ENCODE measurements around the gene CXCL5. TPM values are rescaled to one million over a fixed set of nuclear protein-coding genes. Genes with fewer than 3 reads are reported as not detected.

The CXCL5 gene
- polyA plus RNA-seq, 1 of the 3 experiments (the other 2 are of a cell fraction) = 0.02 TPM

DNA sequence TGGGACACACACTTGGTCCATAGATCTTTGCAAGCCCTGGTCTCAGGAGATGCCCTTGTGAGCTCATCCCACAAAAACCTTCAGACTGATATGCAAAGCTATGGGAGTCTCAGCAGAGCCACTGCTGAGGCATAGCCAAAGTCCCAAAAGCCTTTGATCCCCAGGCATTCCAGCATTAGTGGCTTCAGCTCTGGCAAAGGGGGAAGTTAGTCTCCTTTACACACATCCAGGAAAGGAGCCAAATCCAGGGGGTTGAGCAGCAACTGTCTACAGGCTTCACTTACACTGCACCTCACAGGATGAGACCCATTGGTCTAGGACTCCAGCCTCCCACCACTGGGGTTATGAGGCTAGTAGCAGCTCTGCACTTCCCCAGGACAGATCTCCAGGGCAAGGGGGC, 30.6 kb downstream of the CXCL5 start:
- no peaks in the 10 kb centered on the region for H3K79me2 ChIP-seq (ENCODE audit: insufficient read depth)
- H3K36me3 ChIP-seq (replicated peaks in 1 of 2; ENCODE audit: control insufficient read depth in 1 of 2, insufficient read depth in 2 of 2, low read length in 1 of 2) = no peaks in the 10 kb centered on the region
- H3K4me1 ChIP-seq (ENCODE audit: control insufficient read depth in 1 of 2, insufficient read depth in 2 of 2, low read depth in 1 of 2, low read length in 1 of 2) = no peaks in the 10 kb centered on the region
- no peaks in the 10 kb centered on the region for H3K9me3 ChIP-seq
- DNase-seq = no peak
- H4K20me1 ChIP-seq (ENCODE audit: insufficient read depth) = no peaks in the 10 kb centered on the region
- H3K9me2 ChIP-seq = no peaks in the 10 kb centered on the region
- no peaks in the 10 kb centered on the region for H3F3A ChIP-seq (replicated peaks; ENCODE audit: insufficient read depth)
- H3K4me3 ChIP-seq (ENCODE audit: low read depth in 2 of 2, low read length in 1 of 2) = no peak overlapping the region
- H3K4me2 ChIP-seq = no peak overlapping the region
- CTCF ChIA-PET = no interaction called here
- POLR2A ChIA-PET = no interaction called here
- no peak overlapping the region for H3K27ac ChIP-seq (ENCODE audit: low read depth in 2 of 2, low read length in 1 of 2)
- TF ChIP-seq GATA2 (CRISPR knock-in tag; IDR thresholded peaks at IDR 0.05) = no peak
- no peak for TF ChIP-seq RCOR1 (IDR thresholded peaks at IDR 0.05; ENCODE audit: low read length)
- TF ChIP-seq NRF1 (IDR thresholded peaks at IDR 0.05; ENCODE audit: low read depth, low read length) = no peak
- TF ChIP-seq, protein P1, sequence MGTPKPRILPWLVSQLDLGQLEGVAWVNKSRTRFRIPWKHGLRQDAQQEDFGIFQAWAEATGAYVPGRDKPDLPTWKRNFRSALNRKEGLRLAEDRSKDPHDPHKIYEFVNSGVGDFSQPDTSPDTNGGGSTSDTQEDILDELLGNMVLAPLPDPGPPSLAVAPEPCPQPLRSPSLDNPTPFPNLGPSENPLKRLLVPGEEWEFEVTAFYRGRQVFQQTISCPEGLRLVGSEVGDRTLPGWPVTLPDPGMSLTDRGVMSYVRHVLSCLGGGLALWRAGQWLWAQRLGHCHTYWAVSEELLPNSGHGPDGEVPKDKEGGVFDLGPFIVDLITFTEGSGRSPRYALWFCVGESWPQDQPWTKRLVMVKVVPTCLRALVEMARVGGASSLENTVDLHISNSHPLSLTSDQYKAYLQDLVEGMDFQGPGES (IDR thresholded peaks at IDR 0.05; ENCODE audit: low read depth, low read length) = no peak
- no peak for TF ChIP-seq EZH2phosphoT487 (IDR thresholded peaks at IDR 0.05; ENCODE audit: borderline replicate concordance, low read depth)
- TF ChIP-seq TEAD4 (IDR thresholded peaks at IDR 0.05; ENCODE audit: borderline replicate concordance, insufficient read depth) = no peak
- no peak overlapping the region for H2AFZ ChIP-seq (ENCODE audit: low read depth)
- no peaks in the 10 kb centered on the region for H3K27me3 ChIP-seq (ENCODE audit: insufficient read depth)
- no peak overlapping the region for H3K9ac ChIP-seq

DNA sequence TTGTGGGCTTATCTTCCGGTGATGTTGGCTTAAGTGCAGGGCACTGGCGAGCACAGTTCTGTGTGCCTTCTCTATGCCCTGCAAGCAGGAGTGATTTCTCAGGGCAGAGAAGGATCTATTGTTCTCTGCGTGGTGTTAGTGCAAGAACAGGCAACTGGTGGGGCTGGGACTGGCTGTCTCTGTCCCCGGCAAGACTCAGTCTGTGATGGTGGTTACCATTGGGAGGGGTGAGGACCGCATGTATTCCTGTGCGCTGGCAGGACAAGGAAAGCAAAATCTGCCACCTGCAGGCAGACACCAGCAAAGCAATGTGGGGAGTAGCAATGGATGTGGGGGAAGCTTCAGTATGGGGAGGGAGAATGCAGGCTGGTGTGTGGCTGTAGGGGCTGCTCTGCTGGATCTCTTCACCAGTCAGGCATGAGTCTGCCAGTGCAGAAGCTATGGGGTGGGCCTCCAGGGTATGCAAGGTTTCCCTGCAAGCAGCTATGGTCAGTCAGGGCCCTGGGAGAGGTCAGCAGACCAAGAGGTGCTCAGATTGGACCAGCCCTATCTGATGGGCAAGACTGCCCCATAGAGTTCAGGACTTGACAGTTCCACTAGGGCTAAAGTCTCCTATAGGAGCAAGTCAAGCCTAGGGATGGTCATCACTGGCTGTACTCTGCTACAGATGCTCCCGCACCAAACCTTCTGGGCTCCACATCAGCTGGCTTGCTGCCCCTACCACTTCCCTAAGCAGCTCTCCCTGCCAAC, 33.4 kb downstream of the CXCL5 start:
- ChIA-PET POLR2A (no interaction called here), CTCF (no interaction called here)
- no peak overlapping the region; the same call in 1 of the 2 replicates for H3K4me2 ChIP-seq
- H3F3A ChIP-seq (replicated peaks; ENCODE audit: insufficient read depth) = no peaks in the 10 kb centered on the region
- no peak overlapping the region for H2AFZ ChIP-seq (ENCODE audit: low read depth)
- 11% methylated on average over 7 of the region's 7 CpGs for WGBS (ENCODE audit: low lambda C conversion rate)
- no peaks in the 10 kb centered on the region for H3K9me2 ChIP-seq
- no peak overlapping the region for H3K27ac ChIP-seq (ENCODE audit: low read depth in 2 of 2, low read length in 1 of 2)
- H3K36me3 ChIP-seq (replicated peaks in 1 of 2; ENCODE audit: control insufficient read depth in 1 of 2, insufficient read depth in 2 of 2, low read length in 1 of 2) = no peaks in the 10 kb centered on the region
- no peaks in the 10 kb centered on the region for H3K9me3 ChIP-seq
- no peaks in the 10 kb centered on the region for H3K4me1 ChIP-seq (ENCODE audit: control insufficient read depth in 1 of 2, insufficient read depth in 2 of 2, low read depth in 1 of 2, low read length in 1 of 2)
- H3K4me3 ChIP-seq (ENCODE audit: low read depth in 2 of 2, low read length in 1 of 2) = no peak overlapping the region
- no peaks in the 10 kb centered on the region for H3K27me3 ChIP-seq (ENCODE audit: insufficient read depth)
- no peak for TF ChIP-seq NFIC (IDR thresholded peaks at IDR 0.05; ENCODE audit: borderline replicate concordance)
- TF ChIP-seq, protein P2, sequence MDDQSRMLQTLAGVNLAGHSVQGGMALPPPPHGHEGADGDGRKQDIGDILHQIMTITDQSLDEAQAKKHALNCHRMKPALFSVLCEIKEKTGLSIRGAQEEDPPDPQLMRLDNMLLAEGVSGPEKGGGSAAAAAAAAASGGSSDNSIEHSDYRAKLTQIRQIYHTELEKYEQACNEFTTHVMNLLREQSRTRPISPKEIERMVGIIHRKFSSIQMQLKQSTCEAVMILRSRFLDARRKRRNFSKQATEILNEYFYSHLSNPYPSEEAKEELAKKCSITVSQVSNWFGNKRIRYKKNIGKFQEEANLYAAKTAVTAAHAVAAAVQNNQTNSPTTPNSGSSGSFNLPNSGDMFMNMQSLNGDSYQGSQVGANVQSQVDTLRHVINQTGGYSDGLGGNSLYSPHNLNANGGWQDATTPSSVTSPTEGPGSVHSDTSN (IDR thresholded peaks at IDR 0.05) = no peak
- TF ChIP-seq, protein P3, sequence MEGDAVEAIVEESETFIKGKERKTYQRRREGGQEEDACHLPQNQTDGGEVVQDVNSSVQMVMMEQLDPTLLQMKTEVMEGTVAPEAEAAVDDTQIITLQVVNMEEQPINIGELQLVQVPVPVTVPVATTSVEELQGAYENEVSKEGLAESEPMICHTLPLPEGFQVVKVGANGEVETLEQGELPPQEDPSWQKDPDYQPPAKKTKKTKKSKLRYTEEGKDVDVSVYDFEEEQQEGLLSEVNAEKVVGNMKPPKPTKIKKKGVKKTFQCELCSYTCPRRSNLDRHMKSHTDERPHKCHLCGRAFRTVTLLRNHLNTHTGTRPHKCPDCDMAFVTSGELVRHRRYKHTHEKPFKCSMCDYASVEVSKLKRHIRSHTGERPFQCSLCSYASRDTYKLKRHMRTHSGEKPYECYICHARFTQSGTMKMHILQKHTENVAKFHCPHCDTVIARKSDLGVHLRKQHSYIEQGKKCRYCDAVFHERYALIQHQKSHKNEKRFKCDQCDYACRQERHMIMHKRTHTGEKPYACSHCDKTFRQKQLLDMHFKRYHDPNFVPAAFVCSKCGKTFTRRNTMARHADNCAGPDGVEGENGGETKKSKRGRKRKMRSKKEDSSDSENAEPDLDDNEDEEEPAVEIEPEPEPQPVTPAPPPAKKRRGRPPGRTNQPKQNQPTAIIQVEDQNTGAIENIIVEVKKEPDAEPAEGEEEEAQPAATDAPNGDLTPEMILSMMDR (IDR thresholded peaks at IDR 0.05) = peak; percentile 32; the same call in 1 of the 2 replicates
- peak; percentile 12; the same call in 1 of the 2 replicates for TF ChIP-seq SMC3 (IDR thresholded peaks at IDR 0.05; ENCODE audit: low read depth, low read length)
- no peak for DNase-seq
- no peaks in the 10 kb centered on the region for H4K20me1 ChIP-seq (ENCODE audit: insufficient read depth)
- no peaks in the 10 kb centered on the region for H3K79me2 ChIP-seq (ENCODE audit: insufficient read depth)
- H3K9ac ChIP-seq = no peak overlapping the region

Measured in SK-N-SH (cell line).